DMS 273 (cell line): ENCODE data around the gene FDX1.

ENCODE experiments used
- DNase-seq: peaks from one replicate; lab custom pipeline; 2025; ENCODE audit not compliant: unreplicated experiment; lab: John Stamatoyannopoulos, UW

The FDX1 gene

GRCh38 chr11:110431051-110431672 lies 1.4 kb downstream of the FDX1 start:
- DNase-seq = peak; percentile 40

- DNase-seq = peak; percentile 4
These were observed 1.9 kb downstream of the FDX1 start for GRCh38 chr11:110431674-110432073.

- peak; percentile 49 for DNase-seq
These were observed 3.1 kb downstream of the FDX1 start for GRCh38 chr11:110432713-110433392.

- DNase-seq = peak; percentile 28
These were observed 3.9 kb downstream of the FDX1 start for GRCh38 chr11:110433393-110434333.

- peak; percentile 10 for DNase-seq
These were observed 5.4 kb downstream of the FDX1 start for GRCh38 chr11:110434952-110435779.

- no peak for DNase-seq
These were observed 6.3 kb downstream of the FDX1 start for GRCh38 chr11:110435780-110436717.

GRCh38 chr11:110438017-110438416 lies 8.3 kb downstream of the FDX1 start:
- DNase-seq = no peak

GRCh38 chr11:110445437-110445836 lies 15.7 kb downstream of the FDX1 start:
- DNase-seq = no peak

GRCh38 chr11:110446061-110446460 lies 16.3 kb downstream of the FDX1 start:
- no peak for DNase-seq

GRCh38 chr11:110446594-110446993 lies 16.8 kb downstream of the FDX1 start:
- no peak for DNase-seq

GRCh38 chr11:110447343-110447742 lies 17.6 kb downstream of the FDX1 start:
- DNase-seq = no peak

- peak; percentile 6 for DNase-seq
These were observed 18.4 kb downstream of the FDX1 start for GRCh38 chr11:110447897-110448745.

GRCh38 chr11:110450246-110450645 lies 20.5 kb downstream of the FDX1 start:
- no peak for DNase-seq

GRCh38 chr11:110452720-110453119 lies 23.0 kb downstream of the FDX1 start:
- DNase-seq = no peak

- DNase-seq = no peak
These were observed 24.1 kb downstream of the FDX1 start for GRCh38 chr11:110453684-110454354.

GRCh38 chr11:110454609-110455008 lies 24.9 kb downstream of the FDX1 start:
- no peak for DNase-seq

GRCh38 chr11:110455718-110456117 lies 26.0 kb downstream of the FDX1 start:
- DNase-seq = no peak

GRCh38 chr11:110463153-110463552 lies 33.4 kb downstream of the FDX1 start:
- peak; percentile 64 for DNase-seq
